Measurements from ENCODE around the gene KIAA0232.
"Not testable (repeated sequence)": the region's sequence is repeated elsewhere in the genome, so short reads cannot be mapped to it uniquely, and the experiment has no call there.

The KIAA0232 gene

DNA sequence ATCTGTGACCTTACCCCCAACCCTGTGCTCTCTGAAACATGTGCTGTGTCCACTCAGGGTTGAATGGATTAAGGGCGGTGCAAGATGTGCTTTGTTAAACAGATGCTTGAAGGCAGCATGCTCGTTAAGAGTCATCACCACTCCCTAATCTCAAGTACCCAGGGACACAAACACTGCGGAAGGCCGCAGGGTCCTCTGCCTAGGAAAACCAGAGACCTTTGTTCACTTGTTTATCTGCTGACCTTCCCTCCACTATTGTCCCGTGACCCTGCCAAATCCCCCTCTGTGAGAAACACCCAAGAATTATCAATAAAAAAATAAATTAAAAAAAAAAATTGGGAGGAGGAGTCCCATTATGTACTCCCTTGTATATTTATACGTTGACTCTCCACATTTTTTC is 26.2 kb upstream of the KIAA0232 start:
- DNase-seq: not testable (repeated sequence)

DNA sequence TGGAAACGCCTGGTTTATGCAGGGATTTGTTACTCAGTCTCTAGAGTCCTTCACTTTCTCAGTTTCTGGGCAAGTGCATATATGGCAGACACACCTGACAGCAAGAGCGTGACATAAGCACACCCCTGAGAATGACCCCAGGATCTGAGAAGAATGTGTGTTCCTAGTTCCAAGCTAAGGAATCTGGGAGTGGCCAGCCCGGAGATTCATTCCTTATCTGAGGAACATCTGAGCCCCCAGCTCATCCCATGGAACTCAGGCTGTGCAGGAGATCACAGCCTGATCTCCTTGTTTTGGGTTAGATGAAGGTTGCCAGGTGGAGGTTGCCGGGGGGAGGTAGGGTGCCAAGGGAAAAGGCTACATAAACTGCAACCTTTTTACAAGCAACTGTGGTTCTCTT is 23.8 kb upstream of the KIAA0232 start:
- DNase-seq: no peak

DNA sequence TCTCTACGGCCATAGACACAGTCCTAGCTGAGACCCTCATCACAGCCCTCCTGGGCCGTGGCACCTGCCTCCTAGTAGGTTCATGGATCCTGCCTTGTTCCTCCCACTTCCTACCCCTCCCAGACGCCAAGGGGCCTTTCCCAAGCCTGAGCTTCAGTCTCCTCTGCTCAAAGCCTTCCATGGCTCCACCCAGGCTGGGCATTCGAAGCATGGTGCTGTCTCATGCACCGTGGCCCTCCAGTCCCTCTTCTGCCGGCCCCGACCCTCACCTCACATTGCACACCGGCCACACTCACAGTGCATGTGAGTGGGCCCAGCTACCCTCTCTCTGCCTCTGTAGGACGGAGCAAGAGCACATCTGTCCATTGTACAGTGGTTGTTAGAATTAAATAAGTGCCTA is 21.7 kb upstream of the KIAA0232 start:
- no peak for DNase-seq

DNA sequence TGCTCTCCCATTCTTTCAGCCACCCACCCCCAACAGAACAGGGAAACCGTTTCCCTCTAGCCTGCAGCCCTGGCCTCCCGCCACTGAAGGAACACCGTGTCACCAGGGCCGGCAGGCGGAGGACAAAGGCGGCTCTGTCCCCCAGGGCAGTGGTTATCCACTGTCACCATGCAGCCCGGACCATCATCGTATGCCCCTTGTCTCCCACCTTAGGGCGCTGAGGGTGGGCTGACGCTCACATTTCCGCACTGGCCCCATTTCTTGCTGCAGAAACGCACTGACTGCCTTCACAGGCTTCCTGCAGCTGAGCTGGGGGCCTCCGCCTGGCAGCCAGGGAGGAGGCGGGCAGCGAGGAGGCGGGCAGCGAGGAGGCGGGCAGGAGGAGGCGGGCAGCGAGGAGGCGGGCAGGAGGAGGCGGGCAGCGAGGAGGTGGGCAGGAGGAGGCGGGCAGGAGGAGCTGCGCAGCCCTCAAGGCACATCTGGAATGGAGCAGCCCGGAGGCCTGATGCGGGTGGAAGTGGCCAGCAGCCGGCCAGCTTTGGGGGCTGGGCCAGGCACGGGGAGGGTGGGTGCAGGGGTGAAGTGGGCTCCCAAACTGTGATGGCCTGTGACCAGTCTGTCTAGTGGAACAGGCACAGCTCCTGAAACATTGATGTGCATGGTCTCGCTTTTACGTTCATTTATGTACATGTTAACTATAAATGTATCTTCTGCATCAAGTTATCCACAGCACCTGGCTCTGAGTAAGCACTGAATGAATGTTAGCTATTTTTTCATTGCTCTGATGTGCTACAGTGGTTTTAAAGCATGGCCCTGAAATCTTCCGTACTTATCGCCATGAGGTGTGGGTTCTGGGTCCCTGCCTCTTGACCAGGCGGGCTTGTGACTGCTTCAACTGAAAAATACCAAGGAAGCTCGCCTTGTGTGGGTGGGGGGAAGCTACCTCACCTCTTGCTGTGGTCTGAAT is 20.6 kb upstream of the KIAA0232 start:
- DNase-seq: no peak

DNA sequence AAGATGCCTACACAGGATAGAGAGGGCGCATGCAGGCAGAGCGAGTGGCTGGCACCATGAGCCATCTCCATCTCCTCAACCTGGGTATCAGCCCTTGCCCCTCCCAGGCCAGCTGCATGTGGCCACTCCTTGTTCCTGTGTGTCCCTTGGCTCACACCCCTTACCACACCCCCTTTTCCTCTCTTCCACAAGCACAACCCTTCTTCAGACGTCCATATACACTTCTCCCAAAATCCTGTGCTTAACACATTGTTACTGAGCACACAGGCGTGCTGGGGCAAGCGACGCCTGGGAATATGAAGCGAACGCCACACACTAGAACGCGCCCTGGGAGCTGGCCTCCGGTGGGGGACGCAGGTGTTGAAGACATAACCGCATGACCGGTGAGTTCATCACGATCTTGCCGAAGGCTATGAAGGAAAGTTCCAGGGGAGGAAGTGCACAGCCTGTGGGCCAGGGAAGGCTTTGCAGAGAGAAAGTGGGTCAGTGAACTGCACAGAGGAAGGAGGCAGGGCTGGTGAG is 19.1 kb upstream of the KIAA0232 start:
- no peak for DNase-seq

DNA sequence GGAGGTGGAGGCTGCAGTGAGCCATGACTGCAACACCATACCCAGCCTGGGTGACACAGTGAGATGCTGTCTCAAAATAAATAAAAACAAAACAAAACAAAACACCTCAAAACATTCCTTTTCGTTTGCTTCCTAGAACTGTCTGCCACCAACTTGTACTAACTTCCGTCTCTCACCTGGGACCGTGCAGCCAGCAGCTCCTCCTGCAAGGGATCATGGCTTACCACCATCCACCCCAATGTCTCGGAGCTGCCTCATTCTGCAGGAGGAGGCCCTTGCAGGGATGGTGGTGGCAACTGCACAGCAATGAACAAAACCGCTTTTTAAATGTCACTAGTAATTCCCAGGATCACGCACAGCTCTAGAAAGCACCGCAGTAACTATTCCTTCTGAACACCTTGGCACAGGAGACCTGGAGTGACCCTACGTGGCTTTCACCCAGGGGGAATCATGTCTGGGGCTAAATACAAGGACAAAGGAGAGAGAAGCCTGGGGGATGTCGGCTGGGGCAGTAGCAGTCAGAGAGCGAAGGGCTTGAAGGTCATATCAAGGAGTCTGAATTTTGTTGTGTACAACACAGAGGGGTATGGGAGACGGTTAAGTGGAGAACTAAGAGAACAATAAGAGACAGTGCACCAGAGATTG is 17.4 kb upstream of the KIAA0232 start:
- no peak for DNase-seq

DNA sequence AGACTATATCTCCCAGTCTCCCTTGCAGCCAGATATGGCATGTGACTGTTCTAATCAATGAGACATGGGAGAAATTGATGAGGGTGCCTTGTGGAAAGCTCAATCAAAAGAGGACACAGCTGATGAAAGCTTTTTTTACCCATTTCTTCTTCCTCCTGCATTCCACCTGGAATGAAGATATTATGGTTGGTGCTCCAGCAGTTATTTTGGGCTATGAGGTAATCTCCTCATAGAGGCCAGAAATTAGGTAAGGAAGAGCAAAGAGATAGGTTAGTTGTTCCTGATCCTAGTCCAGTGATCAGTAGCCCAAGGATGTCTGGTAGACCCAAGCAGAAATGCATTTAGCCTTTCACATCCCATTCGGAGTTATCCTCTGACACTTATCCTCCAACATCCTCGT is 16.8 kb upstream of the KIAA0232 start:
- DNase-seq: no peak

DNA sequence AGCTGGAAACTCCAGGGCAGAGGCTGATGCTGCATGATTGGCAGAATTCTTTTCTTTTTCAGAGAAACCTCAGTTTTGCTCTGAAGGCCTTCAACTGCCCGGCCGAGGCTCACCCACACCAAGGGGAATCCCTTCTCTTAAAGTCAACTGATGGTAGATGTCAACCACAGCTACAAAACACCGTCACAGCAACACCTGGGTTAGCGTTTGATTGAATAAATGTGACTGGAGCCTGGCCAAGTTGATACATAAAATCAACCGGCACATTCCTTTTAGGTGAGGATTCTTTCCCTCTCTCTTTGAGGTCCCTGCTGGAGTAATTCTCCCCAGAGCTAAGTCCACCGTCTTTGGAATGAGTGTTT is 15.2 kb upstream of the KIAA0232 start:
- DNase-seq: no peak

DNA sequence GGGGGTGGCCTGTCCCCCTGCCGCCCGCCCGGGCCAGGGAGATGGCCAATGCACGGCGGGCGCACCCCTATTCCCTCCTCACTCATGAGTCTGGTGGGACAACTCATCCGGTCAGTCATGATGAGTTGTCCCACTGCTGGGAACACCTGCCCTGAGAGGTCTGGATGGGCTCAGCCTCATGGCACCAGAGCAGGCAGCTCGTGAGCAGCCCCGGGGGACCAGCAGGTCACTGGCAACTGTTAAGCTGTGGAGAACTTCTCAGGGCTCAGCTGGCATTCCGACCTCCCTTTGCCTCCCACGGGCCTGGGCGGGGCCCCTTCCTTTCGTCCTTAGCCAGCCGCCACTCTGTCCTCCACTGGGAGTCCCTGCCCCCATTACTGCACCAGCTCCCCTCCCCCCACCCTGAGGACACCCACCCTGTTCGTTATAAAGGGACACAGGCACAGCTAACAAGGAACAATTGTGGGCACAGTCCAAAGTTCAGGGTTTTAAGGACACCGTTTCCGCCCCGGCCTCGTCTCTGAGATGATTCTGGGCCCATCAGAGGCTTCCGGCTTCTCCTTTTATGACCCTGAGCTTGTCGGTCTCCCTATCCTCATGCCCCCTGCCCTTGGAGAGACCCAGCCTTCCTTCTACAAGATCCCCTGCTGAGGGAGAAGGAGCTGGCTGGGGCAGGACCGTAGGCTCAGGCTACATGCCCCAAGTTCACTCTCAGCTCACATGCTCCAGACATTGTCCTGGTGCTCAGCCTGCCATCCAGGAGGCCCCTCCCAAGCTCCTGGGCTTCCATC is 14.6 kb upstream of the KIAA0232 start:
- DNase-seq: no peak

DNA sequence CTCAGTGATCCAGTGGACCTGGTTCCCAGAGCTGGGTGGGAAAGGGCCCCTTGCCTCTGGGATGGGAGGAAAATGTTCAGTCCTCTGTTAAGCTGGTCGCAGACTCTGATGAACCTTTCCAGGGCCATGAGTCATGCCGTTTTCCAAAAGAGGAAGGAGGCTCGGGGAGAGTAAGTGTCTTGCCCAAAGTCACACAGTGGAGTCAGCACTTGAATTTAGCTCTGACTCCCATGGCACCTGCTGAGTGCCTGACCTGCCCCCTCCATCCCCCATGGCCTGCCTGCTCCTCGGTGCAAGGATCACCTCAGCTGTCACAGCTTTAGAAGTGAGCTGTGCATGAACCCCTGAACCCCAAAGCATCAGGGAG is 14.0 kb upstream of the KIAA0232 start:
- DNase-seq: no peak

DNA sequence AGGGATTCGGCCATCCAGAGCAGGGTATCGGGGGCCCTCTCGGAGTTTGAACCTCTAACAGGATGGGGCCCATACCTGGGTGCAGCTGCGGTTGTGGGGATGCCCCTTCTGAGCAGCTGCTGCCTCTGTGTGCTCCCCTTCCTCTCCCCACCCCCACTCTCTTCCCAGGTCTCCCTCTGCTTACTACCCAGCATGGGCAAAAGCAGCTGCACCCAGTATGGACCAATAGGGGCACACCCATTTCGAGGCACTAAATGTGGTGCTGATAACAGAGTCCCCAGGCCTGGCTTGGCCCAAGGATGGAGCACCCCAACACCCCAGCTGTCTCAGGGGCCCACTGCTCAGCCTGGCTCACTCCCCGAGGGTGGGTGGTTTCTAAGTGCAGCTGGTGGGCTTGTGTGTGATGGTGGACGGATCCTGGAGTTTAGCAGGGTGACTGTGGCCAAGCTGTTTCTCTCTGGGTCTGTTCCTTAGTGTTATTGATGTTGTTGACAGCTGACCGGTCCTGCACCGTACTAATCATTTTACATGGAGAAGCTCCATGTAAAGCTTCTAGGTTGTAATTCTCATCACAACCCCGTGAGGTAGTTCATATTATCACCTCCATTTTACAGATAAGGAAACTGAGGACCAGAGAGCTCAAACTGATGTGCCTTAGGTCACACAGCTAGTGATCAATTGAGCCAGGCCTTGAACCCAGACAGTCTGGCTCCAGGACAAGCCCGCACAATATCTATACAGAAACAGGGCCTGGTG is 13.1 kb upstream of the KIAA0232 start:
- no peak for DNase-seq

DNA sequence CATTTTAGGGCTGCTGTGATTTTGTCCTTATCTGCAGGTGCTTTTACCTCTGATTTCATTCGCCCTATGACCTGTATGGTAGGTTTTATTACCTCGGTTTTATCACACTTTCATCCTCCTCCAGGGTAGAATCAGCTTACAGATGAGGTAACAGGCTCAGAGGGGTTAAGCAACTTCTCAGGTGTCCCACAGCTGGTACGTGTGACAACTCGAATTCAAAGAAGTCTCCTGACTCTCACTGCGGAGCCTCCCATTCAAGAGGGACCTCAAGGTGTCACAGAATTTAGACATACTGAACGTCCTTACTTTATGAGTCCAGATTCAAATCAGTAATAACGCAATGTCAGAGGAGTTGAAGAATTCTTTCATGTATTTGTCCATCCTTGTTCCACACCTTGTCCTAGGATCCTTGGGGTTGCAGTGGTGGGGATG is 12.5 kb upstream of the KIAA0232 start:
- DNase-seq: no peak

DNA sequence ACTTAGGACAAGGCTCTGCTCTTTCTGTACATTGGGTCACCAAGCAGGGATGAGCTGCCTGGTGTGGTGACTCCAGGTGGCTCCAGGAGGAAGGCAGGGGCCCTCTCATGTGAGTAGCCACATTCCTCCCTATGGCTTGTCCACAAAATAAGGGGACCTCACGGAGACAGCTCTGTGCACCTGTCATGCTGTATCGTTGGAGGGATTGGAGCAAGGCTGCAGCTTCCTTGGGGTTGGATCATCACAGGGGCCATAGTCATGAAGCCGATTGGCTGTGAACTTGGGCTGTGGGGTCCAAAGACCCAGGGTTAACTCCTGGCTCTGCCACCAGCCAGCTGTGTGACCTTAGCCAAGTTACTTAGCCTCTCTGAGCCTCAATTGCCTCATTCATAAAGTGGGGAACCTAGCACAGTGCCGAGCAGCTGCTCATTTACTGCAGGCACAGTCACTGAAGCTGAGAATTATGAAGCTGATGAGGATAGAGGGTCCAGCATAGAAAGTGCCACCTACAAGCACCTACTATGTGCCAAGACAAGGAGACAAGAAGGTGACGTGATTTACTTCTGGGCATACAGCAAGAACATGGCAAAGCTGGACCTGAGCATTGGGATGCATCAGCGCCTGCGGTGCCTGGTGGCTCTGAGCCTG is 11.8 kb upstream of the KIAA0232 start:
- DNase-seq: no peak

DNA sequence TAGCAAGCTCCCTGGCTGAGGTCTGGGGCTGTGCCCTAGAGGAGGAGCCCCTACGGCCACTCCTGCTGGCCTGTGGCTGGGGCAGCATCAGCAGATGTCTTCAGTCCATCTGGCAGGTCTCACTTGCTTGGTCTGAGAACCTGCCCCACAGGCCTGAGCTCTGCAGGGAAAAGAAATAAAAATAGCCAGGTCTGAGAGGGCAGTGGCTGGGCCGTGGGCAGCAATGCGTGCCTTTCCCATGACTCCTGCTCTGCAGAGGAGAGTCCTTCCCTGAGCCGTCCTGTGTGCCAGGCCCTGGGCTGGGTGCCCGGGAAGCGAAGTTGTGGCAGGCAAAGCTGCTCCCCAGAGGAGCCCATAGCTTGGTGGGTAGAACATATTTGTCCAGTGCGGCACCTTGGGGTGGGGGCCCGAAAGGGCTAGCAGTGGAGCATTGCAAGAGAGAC is 11.3 kb upstream of the KIAA0232 start:
- DNase-seq: no peak

DNA sequence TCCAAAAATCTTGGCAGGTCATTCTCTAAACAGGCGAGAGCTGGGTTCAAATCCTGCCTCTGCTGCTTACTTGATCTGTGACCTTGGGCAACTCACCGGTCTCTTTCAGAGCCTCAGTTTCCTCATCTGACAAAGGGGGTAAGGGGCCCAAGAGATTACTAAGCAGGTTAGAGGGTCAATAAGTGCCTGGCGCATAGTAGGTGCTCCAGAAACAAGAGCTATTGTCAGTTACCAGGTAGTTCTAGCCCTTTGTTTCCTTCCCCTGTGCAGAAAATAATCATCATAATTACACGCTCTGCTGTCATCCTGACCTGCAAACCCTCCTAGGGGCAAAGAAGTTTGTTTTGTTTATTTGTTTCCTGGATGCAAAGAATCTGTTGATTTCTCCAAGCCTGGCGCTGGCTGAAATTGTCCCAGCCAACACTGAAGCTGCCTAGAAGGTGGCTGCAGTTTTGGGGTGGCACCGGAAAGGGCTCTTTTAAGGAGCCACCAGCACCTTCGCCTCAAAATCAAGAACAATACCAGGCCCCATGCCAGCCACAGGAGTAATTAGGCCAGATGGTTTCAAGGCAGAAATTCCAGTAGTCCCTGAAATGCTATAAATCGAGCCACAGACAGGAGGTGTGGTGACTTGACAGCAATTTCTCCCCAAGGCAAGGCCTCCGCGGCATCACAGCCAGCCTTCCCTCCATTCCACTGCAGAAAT is 10.2 kb upstream of the KIAA0232 start:
- no peak for DNase-seq

DNA sequence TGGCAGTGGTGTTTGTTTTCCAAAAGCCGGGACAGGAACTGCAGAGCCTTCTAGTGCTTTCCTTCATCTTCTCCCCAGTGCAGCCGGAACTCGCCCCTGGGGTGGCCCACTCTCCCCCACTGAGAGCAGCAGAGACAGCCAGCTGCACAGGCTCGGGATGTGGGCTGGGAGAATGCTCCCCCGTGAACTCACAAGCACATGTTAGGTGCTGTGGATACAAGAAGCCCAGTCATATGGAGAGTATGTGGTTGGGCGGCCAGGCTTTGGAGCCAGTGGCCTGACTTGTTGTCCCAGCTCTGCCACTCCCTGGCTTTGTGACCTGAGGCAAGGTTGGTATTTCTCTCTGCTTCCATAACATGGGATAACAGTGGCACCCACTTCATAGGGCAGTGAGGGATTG is 9.4 kb upstream of the KIAA0232 start:
- no peak for DNase-seq

DNA sequence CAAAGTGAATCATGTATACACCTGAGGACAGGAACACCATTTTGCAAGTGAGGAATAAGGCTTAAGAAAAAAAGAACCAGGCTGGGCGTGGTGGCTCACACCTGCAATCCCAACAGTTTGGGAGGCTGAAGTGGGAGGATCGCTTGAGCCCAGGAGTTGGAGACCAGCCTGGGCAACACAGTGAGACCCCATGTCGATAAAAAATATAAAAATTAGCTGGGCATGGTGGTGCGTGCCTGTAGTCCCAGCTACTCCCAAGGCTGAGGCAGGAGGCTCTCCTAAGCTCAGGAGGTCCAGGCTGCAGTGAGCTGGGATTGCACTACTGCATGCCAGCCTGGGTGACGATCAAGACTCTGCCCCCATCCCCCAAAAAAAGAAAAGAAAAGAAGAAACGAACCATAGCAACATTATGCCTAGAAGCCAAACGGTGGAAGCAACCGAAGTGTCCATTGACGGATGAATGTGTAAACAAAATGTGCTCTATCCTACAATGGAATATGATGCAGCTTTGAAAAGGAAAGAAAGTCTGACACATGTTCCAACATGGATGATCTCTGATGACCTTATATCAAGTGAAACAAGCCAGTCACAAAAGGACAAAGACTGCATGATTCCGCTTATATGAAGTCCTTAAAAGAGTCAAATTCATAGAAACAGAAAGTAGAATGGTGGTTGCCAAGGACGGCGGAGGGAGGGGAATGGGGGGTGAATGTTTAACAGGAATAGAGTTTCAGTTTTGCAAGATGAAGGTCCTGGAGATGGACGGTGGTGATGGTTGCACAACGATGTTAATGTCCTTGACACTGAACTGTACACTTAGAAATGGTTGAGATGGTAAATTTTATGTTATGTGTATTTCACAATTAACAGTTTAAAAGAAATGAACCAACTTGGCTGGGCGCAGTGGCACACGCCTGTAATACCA is 8.6 kb upstream of the KIAA0232 start:
- no peak for DNase-seq

DNA sequence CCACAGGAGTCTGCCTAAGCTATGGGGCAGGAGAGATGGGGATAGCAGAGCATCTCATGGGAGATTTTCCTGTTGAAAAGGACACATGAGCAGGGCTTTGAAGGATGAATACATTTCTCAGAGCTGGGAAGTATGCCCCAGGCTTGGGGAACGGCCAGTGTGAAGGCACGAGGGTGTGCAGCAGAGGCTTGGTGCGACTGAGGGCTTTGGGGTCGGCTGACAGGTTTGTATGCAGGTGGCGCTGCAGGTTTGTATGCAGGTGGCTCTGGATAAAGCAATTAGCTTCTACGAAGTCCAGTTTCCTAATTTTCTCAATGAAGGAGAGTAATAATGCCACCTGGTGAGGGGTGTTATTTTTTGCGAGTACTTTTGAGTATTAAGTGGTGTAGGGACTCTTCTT is 6.8 kb upstream of the KIAA0232 start:
- no peak for DNase-seq

DNA sequence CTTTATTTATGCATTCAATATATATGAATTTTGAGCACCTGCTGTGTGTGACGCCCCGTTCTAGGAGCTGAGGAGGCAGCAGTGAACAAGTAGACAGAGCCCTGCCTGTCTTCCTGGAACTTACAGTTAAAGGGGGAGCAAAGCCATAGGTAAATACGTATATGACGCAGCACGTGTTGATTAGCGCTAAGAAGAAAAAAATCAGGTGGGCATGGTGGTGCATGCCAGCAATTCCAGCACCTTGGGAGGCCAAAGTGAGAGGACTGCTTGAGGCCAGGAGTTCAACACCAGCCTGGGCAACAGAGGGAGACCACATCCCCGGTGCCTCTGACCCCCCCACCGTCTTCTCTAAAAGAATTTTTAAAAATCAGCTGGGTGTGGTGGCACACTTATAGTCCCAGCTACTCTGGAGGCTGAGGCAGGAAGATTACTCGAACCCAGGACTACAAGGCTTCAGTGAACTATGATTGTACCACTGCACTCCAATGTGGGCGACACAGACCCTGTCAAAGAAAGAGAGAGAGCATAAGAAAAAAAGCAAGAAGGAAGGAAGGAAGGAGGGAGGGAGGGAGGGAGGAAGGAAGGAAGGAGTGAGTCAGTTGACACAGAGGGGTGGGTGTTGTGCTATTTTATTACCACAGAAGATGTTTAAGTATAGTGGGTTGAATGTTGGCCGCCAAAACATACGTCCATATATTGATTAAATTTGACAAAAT is 5.4 kb upstream of the KIAA0232 start:
- DNase-seq: no peak

Data from activated naive CD4-positive, alpha-beta T cell treated with anti-CD3 and anti-CD28 coated beads, Interleukin-2, amount 50 U/mL, for 16 hours (primary cell).